Neural progenitor cell (in vitro differentiated cells): ENCODE data around the gene TRAPPC10. TPM values are rescaled to one million over a fixed set of nuclear protein-coding genes. Genes with fewer than 3 reads are reported as not detected.

ENCODE experiments used
- DNase-seq: peaks from one replicate; pipeline ENCODE4 v3.0.0-alpha.2; 2016; ENCODE audit warnings: low spot score
- H2AFZ ChIP-seq: fragments of 200-600 bp; sonication (generic); replicated peaks from 2 replicates; pipeline ENCODE4 v1.6.1; 2016; ENCODE audit warnings: antibody characterized with exemption
- H3F3A ChIP-seq: fragments of 200-600 bp; sonication (generic); 2 replicates; pipeline ENCODE4 v1.6.1; 2016; ENCODE audit warnings: antibody characterized with exemption, low read depth
- H3K27ac ChIP-seq: fragments of 200-600 bp; sonication (generic); 2 replicates; pipeline ENCODE4 v1.5.1; 2016; ENCODE audit warnings: mild to moderate bottlenecking
- H3K27me3 ChIP-seq: fragments of 200-600 bp; sonication (generic); 2 replicates; pipeline ENCODE4 v1.6.1; 2016; ENCODE audit warnings: mild to moderate bottlenecking, moderate library complexity
- H3K36me3 ChIP-seq: fragments of 200-600 bp; sonication (generic); 2 replicates; pipeline ENCODE4 v1.5.1; 2016
- H3K4me1 ChIP-seq: fragments of 200-600 bp; sonication (generic); 2 replicates; pipeline ENCODE4 v1.6.1; 2016; ENCODE audit warnings: mixed run types
- H3K4me2 ChIP-seq: fragments of 200-600 bp; sonication (generic); 2 replicates; pipeline ENCODE4 v1.6.1; 2016
- H3K4me3 ChIP-seq: fragments of 200-600 bp; sonication (generic); 2 replicates; pipeline ENCODE4 v1.5.1; 2016
- H3K79me2 ChIP-seq: fragments of 200-600 bp; sonication (generic); 2 replicates; pipeline ENCODE4 v1.6.1; 2016; ENCODE audit warnings: low read depth
- H3K9ac ChIP-seq: fragments of 200-600 bp; sonication (generic); 2 replicates; pipeline ENCODE4 v1.6.1; 2016
- H3K9me3 ChIP-seq: fragments of 200-600 bp; sonication (generic); 2 replicates; pipeline ENCODE4 v1.5.1; 2016; ENCODE audit warnings: low read depth
- H4K20me1 ChIP-seq: fragments of 200-600 bp; sonication (generic); 2 replicates; pipeline ENCODE4 v1.6.1; 2016; ENCODE audit warnings: low read depth
- H3K27ac Mint-ChIP-seq: 3 replicates; pipeline ENCODE4 v1.8.0; 2021; ENCODE audit warnings: mixed read lengths
- H3K27me3 Mint-ChIP-seq: 2 replicates; pipeline ENCODE4 v1.8.0; 2022; ENCODE audit warnings: low read depth, mild to moderate bottlenecking, inconsistent platforms, moderate library complexity, mixed read lengths; ENCODE audit not compliant: insufficient read depth
- H3K36me3 Mint-ChIP-seq: 3 replicates; pipeline ENCODE4 v1.8.0; 2021; ENCODE audit warnings: mixed read lengths
- H3K4me1 Mint-ChIP-seq: 3 replicates; pipeline ENCODE4 v1.8.0; 2021; ENCODE audit warnings: mixed read lengths
- H3K4me3 Mint-ChIP-seq: 3 replicates; pipeline ENCODE4 v1.8.0; 2021; ENCODE audit warnings: mild to moderate bottlenecking, moderate library complexity, mixed read lengths
- H3K9me3 Mint-ChIP-seq: 3 replicates; pipeline ENCODE4 v1.8.0; 2020; ENCODE audit warnings: mixed read lengths
- EZH2 ChIP-seq: fragments of 200-600 bp; sonication (generic); IDR thresholded peaks from 2 replicates; pipeline ENCODE4 v1.6.1; 2017; ENCODE audit warnings: antibody characterized with exemption, mild to moderate bottlenecking, moderate library complexity
- EZH2phosphoT487 ChIP-seq: fragments of 200-600 bp; sonication (generic); IDR thresholded peaks from 2 replicates; pipeline ENCODE4 v1.6.1; 2017; ENCODE audit warnings: antibody characterized with exemption
- total RNA-seq: library from RNA; depleted of rRNA; stranded (reverse); fragments of >200 nt; gene quantifications from 2 replicates; pipeline ENCODE4 v1.2.3, GENCODE V29; 2015; ENCODE audit warnings: low replicate concordance
- TF ChIP-seq, protein P1 (sequence below): fragments of 200-600 bp; sonication (generic); IDR thresholded peaks from 2 replicates; pipeline ENCODE4 v1.5.1; 2017; ENCODE audit warnings: antibody characterized with exemption, mild to moderate bottlenecking

Gene TRAPPC10
- total RNA-seq, 1 donor from 2014 or later: 19.8 TPM

GRCh38 chr21:44072111-44072510 lies 60.0 kb downstream of the TRAPPC10 start:
- Mint-ChIP-seq H3K27me3 (peaks cover 3% of the 10 kb centered on the region), H3K4me1 (peaks cover 10% of the 10 kb centered on the region), H3K36me3 (peaks cover 16% of the 10 kb centered on the region), H3K4me3 (no peak overlapping the region), H3K27ac (no peak overlapping the region), H3K9me3 (no peaks in the 10 kb centered on the region)
- no peaks in the 10 kb centered on the region for H3K27me3 ChIP-seq
- no peak overlapping the region for H3K4me2 ChIP-seq
- H3K36me3 ChIP-seq: no peaks in the 10 kb centered on the region
- no peak overlapping the region for H2AFZ ChIP-seq
- H3K79me2 ChIP-seq: peaks cover 20% of the 10 kb centered on the region
- DNase-seq: no peak
- TF ChIP-seq EZH2phosphoT487: no peak
- no peak for TF ChIP-seq EZH2
- TF ChIP-seq, protein P1, sequence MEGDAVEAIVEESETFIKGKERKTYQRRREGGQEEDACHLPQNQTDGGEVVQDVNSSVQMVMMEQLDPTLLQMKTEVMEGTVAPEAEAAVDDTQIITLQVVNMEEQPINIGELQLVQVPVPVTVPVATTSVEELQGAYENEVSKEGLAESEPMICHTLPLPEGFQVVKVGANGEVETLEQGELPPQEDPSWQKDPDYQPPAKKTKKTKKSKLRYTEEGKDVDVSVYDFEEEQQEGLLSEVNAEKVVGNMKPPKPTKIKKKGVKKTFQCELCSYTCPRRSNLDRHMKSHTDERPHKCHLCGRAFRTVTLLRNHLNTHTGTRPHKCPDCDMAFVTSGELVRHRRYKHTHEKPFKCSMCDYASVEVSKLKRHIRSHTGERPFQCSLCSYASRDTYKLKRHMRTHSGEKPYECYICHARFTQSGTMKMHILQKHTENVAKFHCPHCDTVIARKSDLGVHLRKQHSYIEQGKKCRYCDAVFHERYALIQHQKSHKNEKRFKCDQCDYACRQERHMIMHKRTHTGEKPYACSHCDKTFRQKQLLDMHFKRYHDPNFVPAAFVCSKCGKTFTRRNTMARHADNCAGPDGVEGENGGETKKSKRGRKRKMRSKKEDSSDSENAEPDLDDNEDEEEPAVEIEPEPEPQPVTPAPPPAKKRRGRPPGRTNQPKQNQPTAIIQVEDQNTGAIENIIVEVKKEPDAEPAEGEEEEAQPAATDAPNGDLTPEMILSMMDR: no peak
- no peaks in the 10 kb centered on the region for H3F3A ChIP-seq
- no peak overlapping the region for H3K27ac ChIP-seq
- H4K20me1 ChIP-seq: peaks cover 6% of the 10 kb centered on the region
- H3K9ac ChIP-seq: no peak overlapping the region
- H3K4me3 ChIP-seq: no peak overlapping the region
- H3K9me3 ChIP-seq: no peaks in the 10 kb centered on the region
- peaks cover 11% of the 10 kb centered on the region for H3K4me1 ChIP-seq

GRCh38 chr21:44074315-44074958 lies 62.3 kb downstream of the TRAPPC10 start:
- Mint-ChIP-seq H3K27ac (no peak overlapping the region), H3K4me3 (no peak overlapping the region), H3K4me1 (no peaks in the 10 kb centered on the region), H3K36me3 (peaks cover 12% of the 10 kb centered on the region), H3K27me3 (peaks cover 3% of the 10 kb centered on the region), H3K9me3 (no peaks in the 10 kb centered on the region)
- Histone ChIP-seq H3K9ac (no peak overlapping the region), H3K9me3 (no peaks in the 10 kb centered on the region), H3F3A (no peaks in the 10 kb centered on the region), H3K27ac (no peak overlapping the region), H2AFZ (no peak overlapping the region), H4K20me1 (no peaks in the 10 kb centered on the region), H3K4me3 (no peak overlapping the region), H3K4me1 (no peaks in the 10 kb centered on the region), H3K79me2 (no peaks in the 10 kb centered on the region), H3K27me3 (no peaks in the 10 kb centered on the region), H3K4me2 (no peak overlapping the region), H3K36me3 (no peaks in the 10 kb centered on the region)
- TF ChIP-seq EZH2phosphoT487 (no peak), EZH2 (no peak)
- TF ChIP-seq, protein P1: no peak
- no peak for DNase-seq

DNA sequence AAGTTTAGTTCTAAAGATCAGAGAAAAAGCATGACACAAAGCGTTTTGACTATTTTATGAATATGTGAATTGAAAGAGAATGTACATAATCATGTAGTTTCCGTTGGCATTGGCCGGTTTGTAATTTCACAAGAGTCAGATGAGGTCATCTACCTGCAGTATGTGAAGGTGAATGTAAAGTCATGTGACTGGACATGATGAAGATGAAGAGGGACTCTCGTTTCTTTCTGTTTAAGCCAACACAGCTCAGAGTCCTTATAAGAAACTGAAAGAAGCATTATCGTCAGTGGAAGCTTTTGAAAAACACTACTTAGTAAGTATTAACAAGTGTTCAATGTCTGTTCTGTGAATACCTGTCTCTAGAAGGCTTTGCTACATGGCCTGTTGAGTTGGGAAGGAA lies 64.2 kb downstream of the TRAPPC10 start:
- Mint-ChIP-seq H3K4me1 (no peaks in the 10 kb centered on the region), H3K9me3 (no peaks in the 10 kb centered on the region)
- H3K36me3 ChIP-seq: no peaks in the 10 kb centered on the region

More for the DNA sequence above, 64.2 kb downstream of the TRAPPC10 start:
- H3K27me3 ChIP-seq: no peaks in the 10 kb centered on the region
- H3K4me2 ChIP-seq: no peak overlapping the region
- DNase-seq: no peak
- no peaks in the 10 kb centered on the region for H3K4me1 ChIP-seq
- no peaks in the 10 kb centered on the region for H3K79me2 ChIP-seq
- no peak overlapping the region for H2AFZ ChIP-seq
- H3K4me3 ChIP-seq: no peak overlapping the region
- no peaks in the 10 kb centered on the region for H3F3A ChIP-seq
- TF ChIP-seq EZH2 (no peak), EZH2phosphoT487 (no peak)
- TF ChIP-seq, protein P1: no peak
- no peaks in the 10 kb centered on the region for H3K27me3 Mint-ChIP-seq
- H3K27ac Mint-ChIP-seq: no peak overlapping the region
- H3K4me3 Mint-ChIP-seq: no peak overlapping the region
- H3K36me3 Mint-ChIP-seq: peaks cover 13% of the 10 kb centered on the region
- no peaks in the 10 kb centered on the region for H3K9me3 ChIP-seq
- H3K9ac ChIP-seq: no peak overlapping the region
- no peaks in the 10 kb centered on the region for H4K20me1 ChIP-seq
- H3K27ac ChIP-seq: no peak overlapping the region
